Central memory CD8-positive, alpha-beta T cell (primary cell): ENCODE measurements around the gene SPECC1.

ENCODE experiments used
- ATAC-seq: fragments of 150-1000 bp; cut with Tn5 transposase; replicated peaks from 2 replicates; pipeline ENCODE4 v1.10.0; 2022; ENCODE audit warnings: mild to moderate bottlenecking, moderate FRiP score, moderate number of reproducible peaks; ENCODE audit not compliant: poor library complexity, severe bottlenecking; ENCODE audit errors: extremely low read depth
- DNase-seq, 2 donors: peaks; one replicate each; pipeline ENCODE4 v3.0.0; 2021; ENCODE audit warnings: low spot score in 2 of 2
- H3K27ac Mint-ChIP-seq: one replicate; pipeline ENCODE4 v1.8.0; 2022; ENCODE audit warnings: low read depth, mild to moderate bottlenecking, moderate library complexity, mixed read lengths
- H3K27me3 Mint-ChIP-seq: one replicate; pipeline ENCODE4 v1.8.0; 2022; ENCODE audit warnings: mixed read lengths
- H3K36me3 Mint-ChIP-seq: one replicate; pipeline ENCODE4 v1.8.0; 2022; ENCODE audit warnings: mild to moderate bottlenecking, moderate library complexity, mixed read lengths; ENCODE audit not compliant: insufficient read depth
- H3K4me1 Mint-ChIP-seq: one replicate; pipeline ENCODE4 v1.8.0; 2022; ENCODE audit warnings: mixed read lengths
- H3K4me3 Mint-ChIP-seq: one replicate; pipeline ENCODE4 v1.8.0; 2022; ENCODE audit warnings: mild to moderate bottlenecking, moderate library complexity, mixed read lengths
- H3K9me3 Mint-ChIP-seq: one replicate; pipeline ENCODE4 v1.8.0; 2022; ENCODE audit warnings: mixed read lengths

SPECC1 gene

DNA sequence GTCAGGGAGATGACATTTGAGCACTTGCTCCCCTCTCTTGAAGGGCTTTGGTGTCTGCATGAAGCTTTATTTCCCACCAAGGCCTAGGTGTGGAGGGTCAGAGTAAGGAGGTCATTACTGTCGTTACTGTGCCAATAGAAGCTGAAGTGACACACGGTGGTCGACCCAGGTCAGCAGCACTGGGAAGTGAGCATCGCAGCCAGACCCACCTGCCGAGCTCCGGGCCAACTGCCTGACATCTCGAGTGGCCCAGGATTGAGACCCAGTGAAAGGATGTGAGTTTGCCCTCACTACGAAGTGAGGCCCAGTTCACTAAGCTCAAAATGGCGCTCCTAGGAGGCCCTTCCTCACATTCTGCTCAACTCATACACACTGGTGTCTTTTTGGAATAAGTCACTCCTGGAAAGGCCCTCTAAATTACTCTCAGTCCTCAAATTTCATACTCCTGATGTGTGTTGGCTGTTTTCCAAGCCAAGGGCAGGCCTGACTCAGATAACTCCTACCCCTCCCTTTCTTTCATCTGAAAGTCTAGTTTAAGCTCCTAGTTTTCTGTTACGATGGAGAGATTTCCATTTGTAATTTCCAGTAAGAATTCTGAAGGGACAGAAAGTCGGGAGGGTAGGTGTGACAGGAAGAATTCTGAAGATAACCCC lies 257.8 kb downstream of the SPECC1 start:
- Mint-ChIP-seq H3K9me3 (no peaks in the 10 kb centered on the region), H3K27ac (no peak overlapping the region), H3K4me1 (peaks cover 27% of the 10 kb centered on the region), H3K27me3 (no peaks in the 10 kb centered on the region), H3K4me3 (no peak overlapping the region), H3K36me3 (peaks cover 5% of the 10 kb centered on the region)
- DNase-seq: no peak
- no peak for ATAC-seq

DNA sequence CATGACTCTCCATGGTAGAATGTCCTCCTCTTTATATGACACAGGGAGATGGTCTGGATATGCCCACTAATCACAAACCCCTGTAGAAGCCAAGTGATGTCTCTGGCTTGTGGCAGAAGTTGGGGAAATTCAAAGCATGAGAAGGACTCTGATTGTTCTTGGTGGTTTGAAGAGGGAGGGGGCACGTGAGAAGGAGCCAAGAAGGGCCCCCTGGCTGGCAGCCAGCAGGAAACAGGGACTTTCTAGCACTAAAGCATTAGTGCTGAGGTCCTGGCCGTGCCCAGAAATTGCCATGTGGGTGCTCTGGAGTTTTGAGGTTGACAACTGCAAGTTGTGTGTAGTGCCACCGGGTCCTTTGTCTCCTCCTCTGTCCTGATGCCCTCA lies 258.3 kb downstream of the SPECC1 start:
- Mint-ChIP-seq H3K36me3 (peaks cover 5% of the 10 kb centered on the region), H3K4me3 (no peak overlapping the region), H3K27ac (no peak overlapping the region), H3K9me3 (no peaks in the 10 kb centered on the region), H3K27me3 (no peaks in the 10 kb centered on the region), H3K4me1 (peaks cover 24% of the 10 kb centered on the region)
- ATAC-seq: peak; percentile 60
- no peak for DNase-seq

DNA sequence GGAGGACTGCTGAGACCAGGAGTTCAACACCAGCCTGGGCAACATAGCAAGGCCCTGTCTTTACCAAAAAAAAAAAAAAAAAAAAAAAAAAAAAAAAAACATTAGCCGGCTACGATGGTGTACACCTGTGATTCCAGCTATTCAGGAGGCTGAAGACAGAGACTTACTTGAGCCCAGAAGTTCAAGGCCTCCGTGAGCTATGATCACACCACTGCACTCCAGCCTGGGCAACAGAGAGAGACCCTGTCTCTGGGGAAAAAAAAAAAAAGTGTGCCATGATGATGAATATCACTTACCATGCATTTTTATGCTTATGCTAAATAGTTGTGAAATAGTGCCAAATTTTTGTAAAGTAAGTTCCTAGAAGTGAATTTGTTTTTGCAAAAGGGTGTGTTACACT lies 261.2 kb downstream of the SPECC1 start:
- peaks cover 33% of the 10 kb centered on the region for H3K4me1 Mint-ChIP-seq
- DNase-seq: no peak
- H3K27me3 Mint-ChIP-seq: no peaks in the 10 kb centered on the region
- H3K27ac Mint-ChIP-seq: no peak overlapping the region
- H3K4me3 Mint-ChIP-seq: no peak overlapping the region
- ATAC-seq: no peak
- H3K36me3 Mint-ChIP-seq: peaks cover 3% of the 10 kb centered on the region
- H3K9me3 Mint-ChIP-seq: no peaks in the 10 kb centered on the region

DNA sequence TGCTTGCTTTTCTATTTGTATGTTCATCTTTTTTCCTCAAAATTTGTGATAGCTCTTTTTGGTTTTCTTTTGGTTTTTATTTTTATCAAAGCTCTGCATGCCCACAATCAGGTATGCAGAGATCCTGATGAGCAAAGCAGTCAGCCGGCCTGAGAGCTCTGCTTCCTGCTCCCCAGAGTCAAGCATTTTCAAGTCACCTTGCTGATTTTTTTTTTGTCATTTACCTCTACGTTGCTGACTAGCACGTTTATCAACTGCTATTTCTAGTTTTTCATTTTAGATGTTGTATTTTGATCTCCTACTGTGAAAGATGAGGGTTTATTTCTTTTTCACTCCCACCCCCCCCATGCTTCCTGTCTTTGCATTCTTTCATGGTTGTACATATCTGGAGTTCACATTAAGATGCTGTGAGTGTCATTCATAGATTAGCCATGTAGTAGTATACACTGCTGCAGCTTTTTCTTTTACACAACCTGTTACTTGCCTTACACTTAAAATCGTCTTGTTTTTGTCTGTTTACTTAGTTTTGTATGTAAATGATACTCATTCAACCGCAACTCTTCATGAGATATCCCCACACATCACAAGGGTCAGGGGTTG lies 262.0 kb downstream of the SPECC1 start:
- Mint-ChIP-seq H3K36me3 (peaks cover 6% of the 10 kb centered on the region), H3K27me3 (no peaks in the 10 kb centered on the region), H3K9me3 (no peaks in the 10 kb centered on the region), H3K4me1 (peaks cover 33% of the 10 kb centered on the region), H3K4me3 (no peak overlapping the region), H3K27ac (peak overlapping the region; percentile 36)
- ATAC-seq: no peak
- no peak for DNase-seq

DNA sequence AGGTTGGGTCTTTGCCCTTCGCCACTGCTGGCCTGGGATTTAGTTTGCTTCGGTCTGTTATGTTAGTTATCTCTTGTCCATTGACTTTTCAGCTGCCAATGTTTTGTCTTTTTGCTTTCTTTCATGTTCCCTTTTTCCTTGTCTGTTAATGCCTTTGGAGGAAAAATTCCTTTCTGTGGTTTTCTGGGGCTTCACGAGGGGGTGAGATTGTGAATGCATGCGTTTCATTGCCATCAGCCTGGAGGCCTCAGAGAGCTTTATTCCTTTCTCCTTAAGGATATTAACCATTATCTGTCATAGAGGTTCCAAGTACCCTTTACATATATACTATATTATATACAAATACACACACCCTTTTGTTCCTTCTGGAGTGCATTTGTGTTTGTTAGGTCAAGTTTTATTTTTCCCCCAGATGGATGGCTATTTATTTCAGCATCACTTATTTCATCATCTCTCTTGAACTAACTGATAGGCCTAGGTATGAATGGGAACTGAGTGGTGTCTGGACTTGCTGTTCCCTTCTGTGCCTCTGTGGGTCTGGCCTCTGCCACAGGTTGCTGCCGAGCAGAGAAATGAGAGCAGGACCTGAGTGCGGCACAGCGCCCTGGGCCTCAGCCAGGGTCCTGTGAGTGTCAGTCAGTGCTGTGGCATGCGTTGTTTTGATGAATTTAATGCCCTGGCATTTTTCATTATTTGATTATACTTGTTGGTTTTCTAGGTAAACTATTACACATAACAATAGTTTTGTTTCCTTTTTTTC lies 264.8 kb downstream of the SPECC1 start:
- DNase-seq: no peak
- no peaks in the 10 kb centered on the region for H3K27me3 Mint-ChIP-seq
- peaks cover 7% of the 10 kb centered on the region for H3K36me3 Mint-ChIP-seq
- no peak overlapping the region for H3K4me3 Mint-ChIP-seq
- peaks cover 30% of the 10 kb centered on the region for H3K4me1 Mint-ChIP-seq
- peak overlapping the region; percentile 63 for H3K27ac Mint-ChIP-seq
- no peak for ATAC-seq
- H3K9me3 Mint-ChIP-seq: no peaks in the 10 kb centered on the region

DNA sequence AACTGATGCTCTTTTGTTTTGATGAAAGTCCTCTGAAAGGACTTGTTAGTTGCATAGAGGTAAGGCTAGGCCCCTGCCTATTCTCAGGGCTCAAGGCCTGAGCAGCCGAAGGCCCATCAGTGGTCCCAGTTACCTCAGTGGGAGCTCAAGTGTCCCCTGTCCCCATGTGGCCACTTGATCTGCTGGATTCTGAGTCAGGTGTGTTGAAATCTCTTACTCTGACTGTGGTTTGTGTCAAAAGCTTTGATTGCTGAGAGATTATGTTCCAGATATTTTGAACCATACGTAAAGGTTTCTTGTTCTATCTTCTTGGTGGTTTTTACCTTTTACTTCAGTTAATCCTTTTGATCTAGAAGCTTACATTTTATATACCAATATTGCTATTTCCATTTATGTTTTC lies 266.5 kb downstream of the SPECC1 start:
- H3K4me3 Mint-ChIP-seq: no peak overlapping the region
- peaks cover 30% of the 10 kb centered on the region for H3K4me1 Mint-ChIP-seq
- no peak overlapping the region for H3K27ac Mint-ChIP-seq
- ATAC-seq: no peak
- no peak for DNase-seq
- H3K36me3 Mint-ChIP-seq: peaks cover 7% of the 10 kb centered on the region
- no peaks in the 10 kb centered on the region for H3K27me3 Mint-ChIP-seq
- H3K9me3 Mint-ChIP-seq: no peaks in the 10 kb centered on the region

DNA sequence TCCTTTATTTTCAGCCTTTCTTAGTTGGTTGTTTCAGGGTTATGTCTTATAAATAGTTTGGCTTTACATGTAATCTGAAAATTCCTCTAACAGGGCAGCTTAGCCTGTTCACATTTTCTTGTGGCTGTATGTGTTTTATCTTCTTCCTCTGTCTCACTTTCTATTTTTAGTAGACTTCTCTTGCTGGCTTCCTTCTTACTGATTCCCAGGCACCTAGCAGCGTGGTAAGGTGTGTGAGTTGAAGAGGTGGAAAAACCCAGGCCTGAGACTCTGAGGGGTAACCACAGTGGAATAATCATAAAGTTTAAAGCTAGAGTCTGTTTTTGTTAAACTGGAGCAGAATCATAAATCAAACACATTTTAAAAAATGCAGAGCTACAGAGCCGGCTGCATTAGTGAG lies 267.3 kb downstream of the SPECC1 start:
- H3K9me3 Mint-ChIP-seq: no peaks in the 10 kb centered on the region
- peaks cover 22% of the 10 kb centered on the region for H3K4me1 Mint-ChIP-seq
- no peak for ATAC-seq
- no peaks in the 10 kb centered on the region for H3K27me3 Mint-ChIP-seq
- no peak for DNase-seq
- peak overlapping the region; percentile 36 for H3K27ac Mint-ChIP-seq
- peaks cover 6% of the 10 kb centered on the region for H3K36me3 Mint-ChIP-seq
- H3K4me3 Mint-ChIP-seq: no peak overlapping the region

DNA sequence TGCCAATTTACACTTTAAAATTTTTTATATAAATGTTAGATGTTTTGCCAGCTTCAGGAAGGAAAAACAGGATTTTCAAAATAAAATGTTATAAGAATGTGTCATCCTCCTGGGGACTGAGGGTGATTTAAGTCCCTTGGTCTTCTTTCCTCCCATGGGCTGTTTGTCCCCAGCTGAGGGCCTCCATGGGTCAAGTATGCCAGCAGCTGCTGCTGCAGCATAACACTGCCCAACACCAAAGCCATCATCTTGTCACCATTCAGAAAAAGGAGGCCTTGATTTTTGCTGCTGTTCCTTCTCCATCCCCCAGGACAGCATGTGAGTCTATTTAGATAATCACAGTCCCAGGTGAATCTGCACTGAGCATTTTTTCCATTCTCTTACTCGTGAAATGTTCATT lies 269.6 kb downstream of the SPECC1 start:
- H3K4me3 Mint-ChIP-seq: no peak overlapping the region

DNA sequence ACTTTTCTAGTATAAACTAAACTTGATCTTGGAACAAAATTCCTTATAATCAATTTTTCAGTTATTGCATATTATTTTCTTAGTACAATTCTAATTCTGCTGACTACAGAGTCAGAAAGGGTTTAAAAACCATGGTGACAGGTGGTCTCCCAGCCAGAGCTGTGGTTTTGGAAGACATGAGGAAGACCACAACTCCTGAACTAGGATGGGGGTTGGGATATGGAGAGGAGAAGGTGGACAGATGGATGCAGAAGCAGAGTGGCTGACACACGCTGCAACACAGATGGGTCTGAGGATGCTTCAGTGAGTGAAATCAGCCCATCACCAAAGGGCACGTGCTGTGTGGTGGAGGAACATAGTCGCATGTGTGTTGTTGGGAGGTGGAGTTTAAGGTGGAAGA lies 270.5 kb downstream of the SPECC1 start:
- no peak for ATAC-seq
- peaks cover 4% of the 10 kb centered on the region for H3K36me3 Mint-ChIP-seq
- no peak overlapping the region for H3K27ac Mint-ChIP-seq
- no peak for DNase-seq
- no peaks in the 10 kb centered on the region for H3K27me3 Mint-ChIP-seq
- no peak overlapping the region for H3K4me3 Mint-ChIP-seq
- peaks cover 6% of the 10 kb centered on the region for H3K4me1 Mint-ChIP-seq
- H3K9me3 Mint-ChIP-seq: no peaks in the 10 kb centered on the region

More for the DNA sequence above, 269.6 kb downstream of the SPECC1 start:
- Mint-ChIP-seq H3K27me3 (no peaks in the 10 kb centered on the region), H3K9me3 (no peaks in the 10 kb centered on the region), H3K36me3 (peaks cover 4% of the 10 kb centered on the region), H3K27ac (no peak overlapping the region), H3K4me1 (peaks cover 9% of the 10 kb centered on the region)
- no peak for ATAC-seq
- DNase-seq: no peak

DNA sequence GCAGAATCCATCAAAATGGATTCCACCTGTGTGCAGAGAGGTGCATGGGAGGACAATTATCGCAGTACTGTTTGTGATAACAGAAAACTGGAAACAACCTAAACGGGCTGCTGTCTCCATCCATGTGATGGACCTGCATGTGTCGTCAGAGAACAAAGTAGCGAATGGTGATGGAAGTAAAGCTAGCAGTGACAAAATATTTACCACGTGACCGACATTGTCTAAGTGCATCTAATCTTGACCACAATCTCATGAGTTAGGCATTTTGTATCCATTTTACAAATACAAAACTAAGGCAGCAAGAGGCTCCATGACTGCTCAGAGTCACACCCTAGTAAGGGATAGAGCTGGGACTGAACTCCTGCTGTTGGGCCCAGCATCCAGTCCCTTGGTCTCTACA lies 270.9 kb downstream of the SPECC1 start:
- Mint-ChIP-seq H3K9me3 (no peaks in the 10 kb centered on the region), H3K4me3 (no peak overlapping the region), H3K27ac (no peak overlapping the region), H3K27me3 (no peaks in the 10 kb centered on the region), H3K4me1 (peaks cover 6% of the 10 kb centered on the region), H3K36me3 (peaks cover 4% of the 10 kb centered on the region)
- DNase-seq (no peak), ATAC-seq (no peak)

DNA sequence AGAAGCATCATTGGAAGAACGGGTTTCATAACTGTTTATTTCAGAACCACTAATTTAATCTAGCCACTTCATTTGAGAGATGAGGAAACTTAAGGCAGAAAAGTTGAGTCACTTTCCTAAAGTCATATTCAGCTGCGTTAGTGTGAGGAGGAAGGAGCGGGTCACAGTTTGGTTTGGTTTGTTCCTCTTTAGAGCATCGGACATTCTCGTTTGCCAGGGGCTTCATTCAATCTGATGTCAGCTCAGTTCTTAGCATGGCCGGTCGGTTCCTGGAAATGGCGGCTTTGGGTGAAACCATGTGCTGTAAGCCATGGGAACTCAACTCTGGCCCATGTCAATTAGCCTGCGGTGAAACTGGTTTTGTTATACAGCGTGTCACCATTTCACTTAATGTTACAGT lies 271.7 kb downstream of the SPECC1 start:
- Mint-ChIP-seq H3K9me3 (no peaks in the 10 kb centered on the region), H3K27me3 (no peaks in the 10 kb centered on the region), H3K4me3 (no peak overlapping the region), H3K27ac (no peak overlapping the region), H3K36me3 (peaks cover 3% of the 10 kb centered on the region), H3K4me1 (peaks cover 6% of the 10 kb centered on the region)
- no peak for ATAC-seq
- DNase-seq: no peak

DNA sequence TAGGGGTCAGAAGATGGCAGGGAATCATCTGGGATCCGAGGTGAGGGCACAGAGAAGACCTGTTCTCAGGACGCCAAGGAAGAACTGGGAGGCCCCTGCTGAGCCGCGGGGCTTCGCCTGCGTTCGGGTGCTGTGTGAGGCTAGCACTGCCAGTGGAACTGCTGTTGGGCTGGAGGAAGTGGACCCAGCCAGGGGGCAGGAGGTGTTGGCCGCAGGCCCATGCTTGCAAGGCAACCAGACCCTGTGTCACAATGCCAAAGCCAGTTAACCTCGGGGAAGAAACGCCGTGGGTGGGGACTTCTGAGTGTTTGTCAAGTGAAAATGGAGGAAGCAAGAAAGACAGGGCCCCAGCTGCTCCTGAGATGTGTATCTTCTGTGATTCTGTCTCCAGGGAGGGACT lies 272.7 kb downstream of the SPECC1 start:
- H3K27ac Mint-ChIP-seq: no peak overlapping the region
- ATAC-seq (no peak), DNase-seq (no peak)
- H3K9me3 Mint-ChIP-seq: no peaks in the 10 kb centered on the region
- H3K36me3 Mint-ChIP-seq: peaks cover 1% of the 10 kb centered on the region
- H3K4me3 Mint-ChIP-seq: no peak overlapping the region
- no peaks in the 10 kb centered on the region for H3K27me3 Mint-ChIP-seq
- H3K4me1 Mint-ChIP-seq: no peaks in the 10 kb centered on the region
